HG03159 (cell line): Measurements from ENCODE around the gene ATP11A.

Experiments
- ATAC-seq: cut with Tn5 transposase; IDR thresholded peaks from one replicate; pipeline ENCODE4 v1.9.1; 2021; ENCODE audit warnings: mild to moderate bottlenecking, moderate library complexity; ENCODE audit not compliant: unreplicated experiment

The ATP11A gene

GRCh38 chr13:112689303-112690245, at the start of gene ATP11A:
Gene ATP11A (plus strand): TSS chr13:112690038. CDS start chr13:112690417, 379 bp downstream.
- peak; percentile 62 for ATAC-seq

DNA sequence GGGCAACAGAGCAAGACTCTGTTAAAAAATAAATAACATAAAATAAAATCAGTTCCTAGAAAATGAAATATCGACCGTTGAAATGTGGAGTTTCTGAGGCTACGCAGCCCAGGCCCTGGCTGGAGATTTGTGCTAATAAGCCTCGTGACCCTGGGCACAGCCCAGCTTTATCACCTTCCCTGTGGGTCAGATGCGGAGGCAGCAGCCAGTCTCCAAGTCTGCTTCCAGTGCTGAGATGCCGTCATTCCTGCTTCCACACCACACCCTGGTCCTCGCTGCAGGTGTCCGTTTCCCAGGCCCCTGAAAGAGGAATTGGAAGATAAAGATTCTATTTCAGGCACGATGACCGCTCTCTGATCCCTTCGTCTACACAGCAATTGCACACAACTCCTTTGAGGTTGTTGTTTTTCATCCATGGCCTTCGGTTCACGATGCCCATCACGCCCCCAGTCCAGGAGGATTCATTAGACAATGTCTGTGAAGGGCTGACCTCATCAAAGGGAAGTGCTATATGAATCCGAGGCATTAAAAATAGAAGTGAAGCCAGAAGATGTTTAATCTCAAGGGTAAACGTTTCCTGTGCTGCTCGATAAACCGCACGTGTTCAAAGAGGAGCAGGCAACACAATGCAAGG, 48.3 kb upstream of the ATP11A start:
- no peak for ATAC-seq

DNA sequence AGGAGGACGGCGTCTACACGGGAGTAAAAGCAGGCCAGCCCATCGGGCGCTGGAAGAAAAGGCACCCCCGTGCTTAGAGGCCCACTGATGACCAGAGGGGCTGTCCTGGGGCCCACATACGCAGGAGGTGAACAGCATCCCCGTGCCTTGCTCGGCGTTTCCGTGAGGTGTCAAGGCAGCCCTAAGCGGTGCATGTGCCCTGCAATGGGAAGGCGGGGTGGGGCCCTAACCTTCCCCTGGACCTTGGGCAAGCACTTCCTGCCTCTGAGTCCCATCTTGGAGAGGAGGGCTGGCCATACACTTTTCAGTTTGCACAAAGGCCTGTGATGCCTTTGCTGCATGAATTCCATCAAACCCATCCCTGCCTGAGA, 47.8 kb upstream of the ATP11A start:
- no peak for ATAC-seq

DNA sequence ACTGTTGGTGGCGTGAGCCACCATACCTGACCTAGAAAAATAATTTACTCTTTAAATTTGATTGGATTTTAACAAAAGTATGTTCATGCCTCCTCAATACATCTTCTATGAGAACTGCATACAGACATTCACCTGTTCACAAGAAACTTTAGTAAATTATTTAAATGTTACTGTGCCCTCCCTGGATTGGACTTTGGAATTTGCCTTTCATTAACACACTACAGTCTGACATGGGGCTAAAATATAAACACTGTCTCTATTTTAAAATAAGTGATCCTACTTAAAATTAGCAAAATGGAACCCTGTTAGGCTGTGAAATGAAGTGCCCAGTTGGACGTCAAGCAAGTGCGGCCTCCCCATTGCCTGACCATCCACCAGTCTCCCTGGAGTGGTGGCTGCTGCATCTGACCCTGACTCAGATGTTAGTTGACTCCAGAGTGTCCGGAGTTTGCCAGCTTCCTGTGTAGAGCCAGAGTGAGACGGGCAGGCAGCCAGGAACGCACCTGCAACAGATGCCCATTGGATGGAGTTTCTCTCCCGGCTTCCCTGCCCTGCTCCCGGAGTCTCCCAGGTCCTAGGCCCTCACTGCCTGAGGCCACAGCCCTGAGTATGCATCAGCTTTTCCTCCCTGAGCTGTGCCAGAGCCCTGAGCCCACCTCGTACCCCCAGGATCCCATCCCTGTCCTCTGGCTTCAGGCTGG, 45.9 kb upstream of the ATP11A start:
- ATAC-seq, result no peak

- no peak for ATAC-seq
Measured at GRCh38 chr13:112645327-112645914, 44.4 kb upstream of the ATP11A start.

DNA sequence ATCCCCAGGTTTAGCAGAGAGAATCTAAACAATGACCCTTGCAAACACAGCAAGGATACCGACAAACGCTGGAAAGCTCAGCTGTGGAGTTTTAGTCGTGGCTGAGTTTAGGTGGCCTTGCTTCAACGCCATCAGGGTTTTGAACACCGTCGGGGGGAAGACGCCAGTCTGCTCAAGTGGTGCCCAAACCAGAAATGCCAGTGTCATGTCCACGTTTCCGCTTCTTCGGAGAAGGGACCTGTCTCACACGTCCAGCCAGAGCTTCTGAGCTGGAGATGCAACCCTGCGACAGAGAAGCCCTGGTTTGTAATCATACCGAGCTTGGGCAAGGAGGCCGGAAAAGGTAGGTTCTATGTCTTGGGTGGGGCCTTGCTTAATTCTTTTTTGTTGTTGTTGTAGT, 42.6 kb upstream of the ATP11A start:
- no peak for ATAC-seq

GRCh38 chr13:112648101-112648500, 41.7 kb upstream of the ATP11A start:
- ATAC-seq, result no peak

DNA sequence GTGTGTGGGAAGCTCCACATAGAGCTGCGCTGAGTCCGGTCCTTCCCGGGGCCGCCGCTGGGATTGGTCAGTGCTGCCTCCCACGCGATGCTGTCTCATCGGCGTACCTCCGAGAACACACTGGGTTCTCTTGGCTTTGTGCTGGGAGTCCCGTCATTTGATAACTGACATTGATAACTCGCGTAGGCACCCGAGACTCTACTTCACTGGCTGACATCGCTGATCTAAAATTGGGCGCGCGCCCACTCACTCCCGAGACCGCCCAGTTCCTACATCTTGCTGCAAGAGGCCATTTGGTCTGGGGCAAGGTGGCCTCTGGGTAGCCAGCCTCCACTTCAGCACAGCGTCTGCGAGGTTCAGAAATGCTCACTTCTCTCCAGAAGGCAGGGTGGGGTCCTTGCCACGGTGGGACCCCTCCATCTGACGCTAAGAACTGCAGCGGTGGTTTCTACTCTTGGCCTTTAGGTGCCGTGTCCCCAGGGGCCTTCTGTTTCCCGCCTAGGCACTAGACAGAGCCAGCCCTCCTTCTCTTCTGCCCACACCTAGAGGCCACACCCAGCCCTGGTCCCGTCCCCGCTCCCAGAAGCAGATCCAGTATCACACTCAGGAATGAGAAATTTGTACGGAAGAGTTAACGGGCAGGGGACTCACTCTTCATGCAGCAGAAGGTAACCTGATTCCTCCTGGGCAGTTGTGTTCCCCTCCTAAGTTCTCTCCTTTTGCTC, 40.7 kb upstream of the ATP11A start:
- no peak for ATAC-seq

- no peak for ATAC-seq
Measured at GRCh38 chr13:112651311-112651710, 38.5 kb upstream of the ATP11A start.

GRCh38 chr13:112651750-112652511, 37.9 kb upstream of the ATP11A start:
- no peak for ATAC-seq

DNA sequence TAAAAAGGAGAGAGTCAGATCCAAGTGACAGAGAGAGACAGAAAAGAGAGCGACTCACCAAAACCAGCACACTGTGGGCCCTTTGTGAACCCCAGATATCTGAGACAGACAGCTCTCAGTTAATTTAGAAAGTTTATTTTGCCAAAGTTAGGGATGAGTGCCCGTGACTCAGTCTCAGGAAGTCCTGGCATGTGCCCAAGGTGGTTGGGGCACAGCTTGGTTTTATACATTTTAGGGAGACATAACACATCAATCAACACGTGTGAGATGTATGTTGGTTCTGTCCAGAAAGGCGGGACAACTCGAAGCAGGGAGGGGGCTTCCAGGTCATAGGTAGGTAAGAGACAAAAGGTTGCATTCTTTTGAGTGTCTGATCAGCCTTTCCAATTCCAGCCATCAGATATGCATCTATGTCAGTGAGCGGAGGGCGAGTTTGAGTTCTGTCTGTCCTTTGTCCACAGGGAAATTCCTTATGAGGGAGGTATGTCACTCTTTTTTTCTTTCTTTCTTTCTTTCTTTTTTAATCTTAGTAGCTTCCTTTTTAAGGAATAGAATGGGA, 37.2 kb upstream of the ATP11A start:
- no peak for ATAC-seq

- ATAC-seq, result no peak
Measured at GRCh38 chr13:112653071-112653470, 36.8 kb upstream of the ATP11A start.

- ATAC-seq, result no peak
Measured at GRCh38 chr13:112655913-112656312, 33.9 kb upstream of the ATP11A start.

DNA sequence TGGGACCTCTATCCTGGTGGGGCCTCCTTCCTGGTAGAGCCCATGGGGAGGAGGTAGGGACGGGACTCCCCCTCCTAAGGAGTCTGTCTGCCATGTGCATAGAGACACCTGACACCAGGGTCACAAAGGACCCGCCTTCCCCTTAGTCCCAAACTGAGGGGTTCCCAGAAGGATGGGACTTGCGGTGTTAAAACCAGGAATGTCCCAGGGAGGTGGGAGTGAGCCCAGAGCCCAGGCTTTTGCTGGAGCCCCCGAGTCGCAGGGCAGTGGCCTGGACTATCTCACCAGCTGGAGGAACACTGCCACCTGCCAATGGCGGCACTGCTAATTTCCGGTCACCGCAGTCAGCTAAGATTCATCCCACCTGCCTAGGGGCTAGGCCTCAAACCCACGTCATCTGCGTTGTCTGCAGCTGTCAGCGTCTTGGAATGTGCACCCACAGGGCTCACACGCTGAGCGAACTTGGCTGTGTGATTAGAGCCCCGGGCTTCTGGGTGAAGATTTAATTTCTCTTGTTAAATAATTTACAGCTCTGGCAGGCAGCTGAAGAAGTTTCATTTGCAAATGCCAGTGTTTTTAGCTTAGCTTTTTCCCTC, 31.9 kb upstream of the ATP11A start:
- no peak for ATAC-seq

GRCh38 chr13:112658808-112659207, 31.0 kb upstream of the ATP11A start:
- ATAC-seq, result no peak

DNA sequence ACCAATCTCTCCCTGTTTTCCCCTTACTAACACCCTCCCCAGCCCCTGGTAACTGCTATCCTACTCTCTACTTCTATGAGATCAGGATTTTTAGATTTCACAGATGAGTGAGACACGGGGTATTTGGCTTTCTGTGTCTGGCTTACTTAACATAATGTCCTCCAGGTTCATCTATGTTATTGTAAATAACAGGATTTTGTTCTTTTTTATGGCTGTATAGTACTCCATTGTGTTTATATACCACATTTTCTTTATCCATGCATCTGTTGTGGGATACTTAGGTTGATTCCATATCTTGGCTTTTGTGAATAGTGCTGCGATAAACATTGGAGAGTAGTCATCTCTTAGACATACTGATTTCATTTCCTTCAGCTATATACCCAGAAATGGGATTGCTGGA, 28.5 kb upstream of the ATP11A start:
- no peak for ATAC-seq

DNA sequence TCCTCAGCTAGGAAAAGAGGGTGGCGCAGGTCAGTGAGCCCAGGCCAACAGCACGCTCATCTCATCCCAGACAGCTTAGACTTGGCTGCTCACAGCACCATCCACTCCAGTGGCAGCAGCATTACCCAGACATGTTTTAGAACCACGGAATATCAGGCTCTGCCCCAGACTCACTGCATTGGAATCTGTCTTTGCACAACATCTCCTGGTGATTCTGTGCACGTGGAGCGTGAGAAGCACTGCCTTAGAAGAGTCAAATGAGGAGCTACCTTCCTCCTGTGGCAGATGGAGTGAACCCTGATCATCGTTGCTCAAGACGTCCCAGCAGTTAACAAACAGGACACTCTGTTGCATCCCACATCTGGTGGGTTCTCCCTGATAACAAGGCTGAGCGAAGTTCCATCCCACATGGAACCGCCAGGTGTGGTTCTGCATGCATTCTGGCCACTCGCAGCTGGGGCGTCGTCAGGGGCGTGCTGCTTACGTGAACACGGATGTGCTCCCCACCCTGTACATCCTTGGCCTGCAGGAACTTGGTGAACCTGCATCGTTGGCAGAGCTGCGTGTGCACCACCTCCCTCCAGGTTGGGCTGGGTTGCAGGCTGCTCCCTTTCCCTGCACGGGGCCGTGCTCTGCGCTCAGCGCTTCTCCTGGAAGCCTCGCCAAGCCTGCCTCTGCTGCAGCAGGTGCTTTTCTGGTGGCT, 25.2 kb upstream of the ATP11A start:
- ATAC-seq, result no peak

DNA sequence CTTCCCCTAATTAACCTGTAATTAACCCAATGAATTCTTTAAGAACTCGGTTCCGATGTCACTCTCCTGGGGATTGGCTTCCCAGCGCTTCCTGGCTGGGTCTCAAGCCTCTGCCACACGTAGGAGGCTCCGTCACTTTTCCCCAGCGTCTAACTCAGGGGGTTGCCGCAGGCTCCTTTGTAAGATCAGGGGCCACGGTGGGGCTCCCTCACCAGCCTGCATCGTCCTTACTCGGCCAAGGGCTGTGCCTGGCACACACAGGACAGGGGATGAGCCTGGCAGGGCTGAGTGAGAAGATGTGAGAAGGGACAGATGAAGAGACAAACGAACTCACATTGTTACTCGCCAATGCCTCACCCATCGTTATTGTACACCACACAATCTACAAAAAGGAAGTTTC, 20.9 kb upstream of the ATP11A start:
- no peak for ATAC-seq
